ACC112 (cell line): ENCODE data around the gene C20orf144.
"Not testable (repeated sequence)": the region's sequence is repeated elsewhere in the genome, so short reads cannot be mapped to it uniquely, and the experiment has no call there.

ENCODE experiments used
- H2AFZ ChIP-seq: fragments of 200-600 bp; sonication (generic); one replicate; pipeline ENCODE4 v1.6.0; 2017; ENCODE audit warnings: antibody characterized with exemption, low read length; ENCODE audit not compliant: unreplicated experiment
- H3K27ac ChIP-seq: fragments of 200-600 bp; sonication (generic); 2 replicates; pipeline ENCODE4 v1.5.1; 2014; ENCODE audit warnings: low read depth, mild to moderate bottlenecking, antibody characterized with exemption, low read length, moderate library complexity
- H3K27me3 ChIP-seq: fragments of 200-600 bp; sonication (generic); 2 replicates; pipeline ENCODE4 v1.6.1; 2014; ENCODE audit warnings: mild to moderate bottlenecking, antibody characterized with exemption, low read length, moderate library complexity, mixed read lengths; ENCODE audit not compliant: insufficient read depth
- H3K36me3 ChIP-seq: fragments of 200-600 bp; sonication (generic); 2 replicates; pipeline ENCODE4 v1.6.1; 2016; ENCODE audit warnings: mild to moderate bottlenecking, antibody characterized with exemption, low read length, moderate library complexity, mixed read lengths; ENCODE audit not compliant: insufficient read depth
- H3K4me1 ChIP-seq: fragments of 200-600 bp; sonication (generic); one replicate; pipeline ENCODE4 v1.6.1; 2016; ENCODE audit warnings: low read length, mixed read lengths; ENCODE audit not compliant: insufficient read depth, unreplicated experiment, control insufficient read depth
- H3K4me3 ChIP-seq: fragments of 200-600 bp; sonication (generic); 2 replicates; pipeline ENCODE4 v1.5.1; 2014; ENCODE audit warnings: mild to moderate bottlenecking, low read depth, low read length
- H3K79me2 ChIP-seq: fragments of 200-600 bp; sonication (generic); one replicate; pipeline ENCODE4 v1.6.0; 2016; ENCODE audit warnings: low read length; ENCODE audit not compliant: control insufficient read depth, unreplicated experiment, insufficient read depth

The C20orf144 gene

GRCh38 chr20:33687993-33688937, 26.1 kb downstream of the C20orf144 start:
- Histone ChIP-seq H3K27ac (no peak overlapping the region), H2AFZ (no peak overlapping the region), H3K79me2 (peaks cover 19% of the 10 kb centered on the region), H3K36me3 (no peaks in the 10 kb centered on the region), H3K4me1 (peaks cover 47% of the 10 kb centered on the region), H3K4me3 (no peak overlapping the region), H3K27me3 (no peaks in the 10 kb centered on the region)

DNA sequence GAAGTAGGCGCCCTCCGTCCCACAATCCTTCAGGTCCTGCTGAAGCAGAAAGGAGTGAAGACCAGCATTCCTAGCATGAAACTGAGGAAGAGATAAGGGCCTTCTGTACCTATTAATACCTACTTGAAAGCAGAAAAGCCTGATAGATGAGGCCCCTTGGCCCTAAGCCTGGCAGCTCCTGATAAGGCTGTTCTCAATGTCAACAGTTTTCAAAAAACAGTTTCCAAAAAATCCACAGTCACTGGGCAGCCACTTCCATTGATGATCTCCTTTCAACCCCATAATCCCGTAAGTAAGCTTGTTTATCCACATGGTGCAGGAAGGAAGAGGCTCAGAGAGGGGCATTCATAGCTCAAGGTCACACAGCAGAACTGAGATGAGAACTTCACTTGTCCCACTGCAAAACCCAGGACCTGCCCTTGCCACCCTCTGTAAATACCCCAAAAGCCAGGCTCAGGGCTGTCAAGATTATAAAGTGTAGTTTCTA, 26.9 kb downstream of the C20orf144 start:
- H3K36me3 ChIP-seq = no peaks in the 10 kb centered on the region
- no peak overlapping the region for H3K4me3 ChIP-seq
- H3K79me2 ChIP-seq = peaks cover 17% of the 10 kb centered on the region
- peaks cover 45% of the 10 kb centered on the region for H3K4me1 ChIP-seq
- no peak overlapping the region for H3K27ac ChIP-seq
- H2AFZ ChIP-seq = no peak overlapping the region
- H3K27me3 ChIP-seq = no peaks in the 10 kb centered on the region

GRCh38 chr20:33689493-33689892, 27.4 kb downstream of the C20orf144 start:
- Histone ChIP-seq H2AFZ (no peak overlapping the region), H3K27ac (peak overlapping the region; percentile 33), H3K36me3 (no peaks in the 10 kb centered on the region), H3K79me2 (peaks cover 12% of the 10 kb centered on the region), H3K4me3 (peak overlapping the region; percentile 1; the same call in 1 of the 2 replicates), H3K4me1 (peaks cover 40% of the 10 kb centered on the region), H3K27me3 (no peaks in the 10 kb centered on the region)

DNA sequence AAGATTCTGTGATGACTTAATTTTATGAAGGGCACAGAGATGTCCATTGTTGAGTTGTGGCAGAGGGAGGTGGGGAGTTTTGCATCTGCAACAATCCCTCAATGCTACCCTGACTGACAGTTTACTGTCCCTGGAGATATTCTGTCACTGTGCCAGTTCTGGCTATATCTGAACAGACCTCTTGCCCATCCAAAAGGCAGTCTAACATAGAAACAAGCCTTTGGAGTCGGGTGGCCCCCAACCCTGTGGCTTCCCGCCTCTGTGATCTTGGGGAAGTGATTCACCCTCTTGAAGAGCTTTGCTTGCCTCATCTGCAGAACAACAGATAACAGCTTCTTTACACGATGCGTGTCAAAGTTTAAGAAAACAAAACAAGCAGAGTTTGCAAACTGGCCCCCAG, 27.8 kb downstream of the C20orf144 start:
- Histone ChIP-seq H3K79me2 (peaks cover 7% of the 10 kb centered on the region), H3K27me3 (no peaks in the 10 kb centered on the region), H2AFZ (no peak overlapping the region), H3K4me3 (peak overlapping the region; percentile 1; the same call in 1 of the 2 replicates), H3K36me3 (no peaks in the 10 kb centered on the region), H3K4me1 (peaks cover 35% of the 10 kb centered on the region), H3K27ac (peak overlapping the region; percentile 33)

DNA sequence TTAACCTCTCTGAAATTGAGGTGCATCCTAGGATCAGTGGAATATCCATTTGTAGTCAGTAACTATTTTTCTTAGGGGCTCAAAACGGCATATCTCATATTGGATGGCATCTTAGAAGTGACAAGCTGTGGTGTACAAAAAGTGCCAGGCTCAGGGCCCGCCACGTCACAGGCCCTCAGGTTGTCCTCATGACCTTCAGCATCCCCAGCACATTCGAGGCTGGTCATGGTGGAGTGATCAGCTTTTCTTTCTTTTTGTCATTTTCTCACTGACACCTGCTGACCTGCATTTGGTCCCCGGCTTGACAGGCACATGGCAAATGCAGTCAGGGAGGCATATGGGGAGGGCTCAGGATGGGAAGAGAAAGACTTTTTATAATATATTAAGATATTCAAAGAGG, 31.2 kb downstream of the C20orf144 start:
- no peaks in the 10 kb centered on the region for H3K27me3 ChIP-seq
- no peak overlapping the region for H3K4me3 ChIP-seq
- H2AFZ ChIP-seq = no peak overlapping the region
- peaks cover 20% of the 10 kb centered on the region for H3K4me1 ChIP-seq
- H3K36me3 ChIP-seq = no peaks in the 10 kb centered on the region
- no peaks in the 10 kb centered on the region for H3K79me2 ChIP-seq
- H3K27ac ChIP-seq = no peak overlapping the region

DNA sequence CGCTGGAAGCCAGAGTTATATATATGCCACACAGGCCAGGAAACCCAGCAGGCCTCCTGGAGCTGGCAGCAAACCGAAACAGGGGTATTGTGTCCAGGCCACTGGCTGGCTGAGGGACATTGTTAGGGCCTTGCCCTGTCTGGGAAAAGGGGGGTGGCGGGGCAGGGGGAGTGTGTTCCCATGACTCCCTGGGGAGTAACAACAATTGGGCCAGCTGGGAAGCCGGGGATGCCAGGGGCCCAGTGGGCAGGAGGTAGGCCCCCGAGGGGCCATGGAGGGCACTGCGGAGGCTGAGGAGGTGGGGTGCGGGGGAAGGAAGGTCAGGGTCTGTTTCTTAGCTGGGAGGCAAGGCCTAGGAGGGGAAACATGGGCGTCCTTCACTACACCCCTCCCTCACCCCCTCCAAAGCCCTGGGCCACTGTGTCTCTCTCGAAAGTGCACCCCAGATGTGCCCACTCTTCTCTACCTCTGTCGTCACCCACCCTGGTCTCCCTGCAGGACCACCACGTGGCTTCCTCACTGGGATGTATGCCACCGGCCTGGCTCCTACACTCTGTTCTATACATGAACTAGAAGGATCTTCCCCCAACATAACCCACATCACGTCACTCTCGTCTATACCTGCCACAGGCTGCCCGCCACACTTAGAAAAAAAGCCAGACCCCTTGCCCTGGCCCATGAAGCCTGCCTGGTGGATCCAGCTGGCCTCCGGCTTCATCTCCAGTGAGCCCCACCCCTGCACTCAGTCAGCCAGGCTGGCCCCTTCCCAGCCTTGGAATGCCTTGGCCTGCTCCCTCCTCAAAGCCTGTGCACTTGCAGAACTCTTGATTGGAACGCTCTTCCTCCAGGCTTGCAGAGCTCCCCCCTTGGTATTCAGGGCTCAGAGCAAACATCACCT, 31.9 kb downstream of the C20orf144 start:
- H3K27me3 ChIP-seq = no peaks in the 10 kb centered on the region
- H3K36me3 ChIP-seq = no peaks in the 10 kb centered on the region
- H3K79me2 ChIP-seq = no peaks in the 10 kb centered on the region
- H3K4me1 ChIP-seq = peaks cover 20% of the 10 kb centered on the region
- no peak overlapping the region for H2AFZ ChIP-seq
- H3K27ac ChIP-seq = no peak overlapping the region
- no peak overlapping the region for H3K4me3 ChIP-seq

DNA sequence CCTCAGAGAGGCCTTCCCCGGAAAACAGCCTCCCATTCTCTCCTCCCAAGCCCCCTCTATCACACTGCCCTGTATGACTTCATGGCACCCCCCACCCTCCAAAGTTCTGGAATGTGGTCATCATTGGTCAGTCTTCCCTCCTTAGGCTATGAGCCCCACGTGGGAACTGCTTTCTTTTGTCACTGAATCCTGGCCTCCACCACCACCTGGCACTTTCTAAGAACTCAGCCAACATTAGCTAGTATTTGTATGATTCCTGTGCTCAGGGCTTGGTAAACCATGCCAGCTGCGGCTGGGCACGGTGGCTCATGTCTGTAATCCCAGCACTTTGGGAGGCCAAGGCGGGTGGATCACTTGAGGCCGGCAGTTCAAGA, 32.5 kb downstream of the C20orf144 start:
- Histone ChIP-seq H3K27ac (no peak overlapping the region), H3K36me3 (no peaks in the 10 kb centered on the region), H3K4me3 (no peak overlapping the region)

GRCh38 chr20:33696448-33696847, 34.3 kb downstream of the C20orf144 start:
- H3K27me3 ChIP-seq = no peaks in the 10 kb centered on the region
- H3K4me3 ChIP-seq = no peak overlapping the region
- no peak overlapping the region for H2AFZ ChIP-seq
- no peaks in the 10 kb centered on the region for H3K79me2 ChIP-seq
- no peak overlapping the region for H3K27ac ChIP-seq
- peaks cover 4% of the 10 kb centered on the region for H3K4me1 ChIP-seq
- no peaks in the 10 kb centered on the region for H3K36me3 ChIP-seq

More for the DNA sequence above, 32.5 kb downstream of the C20orf144 start:
- H3K27me3 ChIP-seq = no peaks in the 10 kb centered on the region
- H3K4me1 ChIP-seq = peaks cover 16% of the 10 kb centered on the region
- H3K79me2 ChIP-seq = no peaks in the 10 kb centered on the region
- H2AFZ ChIP-seq = no peak overlapping the region

DNA sequence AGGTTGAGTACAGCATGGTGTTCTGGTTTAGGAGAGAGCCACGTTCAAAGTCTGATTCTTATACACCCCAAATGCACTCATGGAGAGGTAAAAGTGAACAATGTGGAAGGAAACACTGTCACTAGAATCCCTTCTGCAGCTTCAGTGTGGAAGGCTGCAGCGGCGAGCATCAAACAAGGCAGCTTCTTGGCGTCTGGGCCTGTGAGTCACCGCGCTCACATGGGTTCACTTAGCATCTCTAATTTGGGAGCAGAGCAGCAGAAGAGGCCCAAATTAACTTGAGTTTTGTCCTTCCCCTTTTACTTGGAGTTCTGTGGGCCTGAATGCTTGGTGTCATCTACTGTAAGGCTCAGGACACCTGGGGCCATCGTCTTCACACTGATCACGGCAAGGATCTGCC, 35.0 kb downstream of the C20orf144 start:
- H3K36me3 ChIP-seq = no peaks in the 10 kb centered on the region
- H3K27me3 ChIP-seq = no peaks in the 10 kb centered on the region
- peak overlapping the region; percentile 73 for H2AFZ ChIP-seq
- H3K4me3 ChIP-seq = no peak overlapping the region
- peaks cover 4% of the 10 kb centered on the region for H3K4me1 ChIP-seq
- H3K79me2 ChIP-seq = no peaks in the 10 kb centered on the region
- H3K27ac ChIP-seq = no peak overlapping the region

GRCh38 chr20:33698966-33699365, 36.8 kb downstream of the C20orf144 start:
- not testable (repeated sequence) for H3K79me2 ChIP-seq, H3K4me1 ChIP-seq, H2AFZ ChIP-seq, H3K27me3 ChIP-seq, H3K36me3 ChIP-seq, H3K27ac ChIP-seq, H3K4me3 ChIP-seq
